NCI-H69 (cell line): Measurements from ENCODE around the gene GTF2IRD1.
"Not testable (repeated sequence)": the region's sequence is repeated elsewhere in the genome, so short reads cannot be mapped to it uniquely, and the experiment has no call there.

Source experiments
- DNase-seq: peaks from one replicate; lab custom pipeline; 2025; lab: John Stamatoyannopoulos, UW

Gene GTF2IRD1

DNA sequence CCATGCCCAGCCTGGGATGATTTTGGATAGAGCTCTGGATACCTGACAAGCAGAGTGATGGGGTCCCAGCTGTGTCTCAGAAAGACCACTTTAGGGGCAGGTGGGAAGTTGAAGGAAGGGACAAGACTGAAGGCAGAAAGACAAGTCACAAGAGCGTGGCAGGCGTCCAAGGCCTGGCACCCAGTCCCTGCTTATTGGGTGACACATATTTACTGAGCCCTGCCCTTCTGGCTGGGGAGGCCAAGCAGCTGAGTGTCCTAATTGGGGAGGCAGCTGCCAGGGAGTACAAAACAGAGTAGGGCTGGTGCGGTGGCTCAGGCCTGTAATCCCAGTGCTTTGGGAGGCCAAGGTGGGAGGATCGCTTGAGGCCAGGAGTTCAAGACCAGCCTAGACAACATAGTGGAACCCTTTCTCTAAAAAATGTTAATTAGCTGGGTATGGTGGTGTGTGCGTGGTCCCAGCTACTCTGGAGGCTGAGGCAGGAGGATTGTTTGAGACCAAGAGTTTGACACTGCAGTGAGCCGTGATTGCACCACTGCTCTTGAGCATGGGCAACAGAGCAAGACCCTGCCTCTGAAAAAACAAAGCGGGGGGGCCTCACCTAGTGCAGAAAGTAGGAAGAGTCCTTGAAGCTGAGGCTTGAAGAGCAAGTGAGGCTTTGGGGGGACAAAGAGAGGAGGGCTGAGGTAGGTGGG is 150.8 kb downstream of the GTF2IRD1 start:
- peak; percentile 30 for DNase-seq

DNA sequence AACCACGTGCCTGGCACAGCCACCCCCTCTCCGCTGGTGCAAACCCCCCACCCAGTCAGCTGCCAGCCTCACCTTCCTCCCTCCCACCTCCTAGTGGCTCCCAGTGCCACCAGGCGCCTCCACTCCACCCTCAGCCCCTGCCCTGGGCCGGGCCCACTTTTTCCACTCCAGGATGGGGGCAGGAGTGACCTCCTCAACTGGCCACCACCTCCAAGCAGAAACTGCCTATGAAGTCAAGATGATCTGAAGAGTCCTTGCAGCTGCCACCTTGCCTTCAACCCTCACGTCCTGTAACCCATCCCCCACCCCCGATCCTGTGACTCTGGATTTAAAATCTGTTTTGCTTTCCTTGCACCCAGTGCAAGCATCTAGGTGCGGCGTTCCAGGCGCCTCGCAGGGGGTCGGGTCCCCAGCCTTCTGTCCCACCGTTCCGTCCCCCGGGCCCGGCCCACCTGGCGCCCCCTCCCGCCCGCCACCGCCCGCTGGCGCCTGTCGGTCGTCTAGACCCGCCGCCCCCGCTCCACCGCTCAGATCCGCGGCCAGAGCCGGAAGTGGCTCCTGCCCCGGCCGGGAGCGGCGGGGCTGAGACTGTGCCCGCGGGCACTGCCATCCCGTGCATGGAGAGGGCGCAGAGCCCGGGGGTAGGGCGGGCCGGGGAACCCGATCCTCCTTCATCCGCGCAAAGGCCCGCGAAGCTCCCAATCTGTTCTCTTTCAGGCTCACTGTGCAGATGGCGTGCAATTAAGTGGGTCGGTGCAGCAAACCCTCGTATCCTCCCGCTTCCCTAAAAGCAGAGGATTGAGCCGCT is 152.6 kb downstream of the GTF2IRD1 start:
- DNase-seq: peak; percentile 96

DNA sequence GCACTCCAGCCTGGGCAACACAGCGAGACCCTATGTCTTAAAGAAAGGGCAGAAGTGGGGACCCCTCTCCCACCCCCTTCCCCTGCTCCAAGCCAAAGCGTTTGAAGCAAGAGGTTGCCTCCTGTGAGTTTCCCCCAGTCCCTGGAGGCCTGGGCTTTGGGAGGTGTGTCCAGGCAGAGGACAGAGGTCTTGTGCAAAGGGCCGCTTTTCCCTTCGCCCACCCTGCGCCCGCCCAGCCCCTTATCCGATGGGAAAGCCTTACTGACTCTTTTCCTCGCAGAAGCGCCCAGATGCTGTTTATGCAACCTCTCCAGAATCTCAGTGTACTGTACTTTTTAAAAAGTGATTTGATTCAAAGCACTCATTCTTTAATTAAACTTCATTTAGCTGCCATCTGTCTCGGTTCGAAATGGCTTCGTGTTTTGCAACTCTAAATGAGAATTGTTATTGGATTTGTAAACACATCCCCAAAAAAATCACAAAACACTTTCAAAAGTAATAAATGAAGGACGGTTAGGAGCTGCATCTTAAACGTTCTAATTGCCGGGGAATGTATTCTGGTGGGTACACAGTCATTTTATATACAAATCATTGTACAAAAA is 153.3 kb downstream of the GTF2IRD1 start:
- no peak for DNase-seq

DNA sequence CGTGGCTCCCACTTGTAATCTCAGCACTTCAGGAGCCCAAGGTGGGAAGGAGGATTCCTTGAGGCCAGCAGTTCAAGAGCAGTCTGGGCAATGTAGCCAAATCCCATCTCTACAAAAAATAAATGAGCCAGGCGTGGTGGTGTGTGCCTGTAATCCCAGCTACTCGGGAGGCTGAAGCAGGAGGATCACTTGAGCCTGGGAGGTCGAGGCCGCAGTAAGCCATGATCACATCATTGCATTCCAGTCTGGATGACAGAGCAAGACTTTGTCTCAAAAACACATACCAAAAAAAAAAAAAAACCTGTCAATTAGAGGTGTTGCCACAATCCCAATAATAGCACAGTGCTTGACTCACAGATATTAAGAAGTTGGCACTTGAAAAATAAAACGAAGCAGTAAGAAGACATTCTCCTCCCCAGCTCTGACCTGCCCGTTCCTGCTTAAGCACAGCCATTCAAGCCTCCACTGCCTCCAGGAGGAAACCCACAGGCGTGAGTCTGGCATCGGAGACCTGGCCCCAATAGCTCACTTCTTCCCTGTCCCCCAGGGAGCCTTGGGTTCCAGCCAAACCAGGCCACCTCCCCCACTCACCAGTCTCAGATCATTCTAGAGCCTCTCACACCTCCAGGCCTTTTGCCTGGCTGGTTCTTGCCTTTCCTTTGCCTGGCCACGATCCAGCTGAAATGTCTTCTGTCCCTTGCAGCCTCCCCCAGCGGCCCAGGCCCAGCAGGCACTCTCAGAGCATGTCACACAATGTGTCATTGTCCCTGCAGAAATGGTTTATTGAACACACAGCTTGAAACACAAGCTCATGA is 158.5 kb downstream of the GTF2IRD1 start:
- DNase-seq: peak; percentile 94

DNA sequence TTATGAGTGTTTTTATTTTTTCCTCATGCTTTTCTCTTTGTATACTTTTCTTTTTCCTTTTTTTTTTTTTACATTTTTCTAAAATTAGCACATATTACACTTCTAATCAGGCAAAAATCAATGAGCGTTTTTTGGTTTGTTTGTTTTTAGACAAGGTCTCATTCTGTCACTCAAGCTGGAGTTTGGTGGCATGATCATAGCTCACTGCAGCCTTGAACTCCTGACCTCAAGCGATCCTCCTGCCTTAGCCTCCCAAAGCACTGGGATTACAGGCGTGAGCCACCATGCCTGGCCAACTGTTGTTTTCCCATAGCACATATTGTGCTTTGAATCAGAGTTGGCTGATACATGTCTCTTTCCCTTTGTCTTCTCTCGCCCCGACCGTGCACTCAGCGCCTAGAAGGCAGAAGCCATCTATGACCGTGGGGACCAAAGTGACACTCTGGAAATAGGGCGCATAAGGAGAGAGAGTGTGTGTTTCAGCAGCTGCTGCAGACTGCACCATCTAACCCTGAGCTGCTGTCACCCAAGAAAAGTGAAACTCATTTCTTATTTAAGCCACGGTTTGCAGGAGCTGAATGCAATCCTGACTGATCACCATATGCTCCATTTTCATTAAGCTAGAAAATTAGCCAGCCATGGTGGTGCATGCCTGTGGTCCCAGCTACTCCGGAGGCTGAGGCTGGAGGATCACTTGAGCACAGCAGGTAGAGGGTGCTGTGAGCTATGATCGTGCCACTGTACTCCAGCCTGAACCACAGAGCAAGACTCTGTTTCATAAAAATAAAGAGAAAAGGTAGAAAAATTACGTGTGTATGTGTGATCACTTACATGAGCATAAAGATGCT is 162.5 kb downstream of the GTF2IRD1 start:
- no peak for DNase-seq

DNA sequence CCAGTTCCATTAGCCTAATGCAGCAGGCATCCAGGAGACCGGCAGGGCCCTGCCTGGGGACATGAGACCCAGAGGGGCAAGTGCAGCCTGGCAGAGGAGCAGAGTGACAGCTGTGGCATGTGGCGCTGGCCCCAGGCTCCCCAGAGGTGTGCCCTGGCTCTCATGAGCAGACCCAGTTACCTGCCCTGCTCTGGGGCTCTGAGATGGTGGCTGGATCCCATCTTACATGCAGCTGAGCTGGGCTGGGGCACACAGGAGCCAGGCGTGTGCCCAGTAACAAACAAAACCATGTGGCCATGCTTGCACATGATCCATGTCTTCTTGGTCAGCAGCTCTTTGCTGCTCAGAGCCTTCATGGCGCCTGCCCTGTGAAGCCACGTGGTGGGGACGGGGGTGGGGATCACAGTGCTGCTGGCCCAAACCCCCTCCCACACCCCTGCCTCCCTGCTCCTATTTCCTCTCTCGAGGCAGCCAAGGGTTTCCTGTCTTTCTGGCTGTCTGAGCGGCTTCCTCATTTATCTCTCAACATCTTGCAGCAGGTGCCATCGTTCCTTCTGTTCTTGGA is 163.6 kb downstream of the GTF2IRD1 start:
- peak; percentile 60 for DNase-seq

DNA sequence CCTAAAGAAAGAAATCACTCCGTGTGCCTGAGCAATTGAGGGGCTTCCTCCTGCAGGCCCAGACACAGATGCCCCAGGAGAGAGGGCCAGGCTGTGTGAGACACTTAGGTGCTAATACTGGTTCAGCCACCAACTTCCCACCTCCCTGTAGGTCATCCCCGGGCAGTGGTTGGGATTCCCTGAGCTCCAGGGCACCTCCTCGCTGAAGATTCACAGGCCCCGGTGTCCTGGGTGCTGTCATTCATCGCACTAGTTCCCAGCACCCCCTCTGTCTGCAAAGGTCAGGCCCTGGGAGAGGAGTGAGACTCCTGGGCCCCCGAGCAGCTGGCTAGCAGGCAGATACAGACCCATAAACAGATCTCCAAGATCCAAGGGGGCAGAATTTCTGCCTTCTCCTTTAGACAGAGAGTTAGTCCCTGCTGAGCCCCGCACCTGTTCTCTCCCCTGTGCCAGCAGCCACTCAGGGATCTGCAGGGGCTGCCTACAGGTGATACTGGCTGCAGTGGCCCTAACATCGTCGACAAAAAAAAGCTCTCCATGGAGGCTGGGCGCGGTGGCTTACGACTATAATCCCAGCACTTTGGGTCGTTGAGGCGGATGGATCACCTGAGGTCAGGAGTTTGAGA is 165.6 kb downstream of the GTF2IRD1 start:
- DNase-seq: peak; percentile 83

DNA sequence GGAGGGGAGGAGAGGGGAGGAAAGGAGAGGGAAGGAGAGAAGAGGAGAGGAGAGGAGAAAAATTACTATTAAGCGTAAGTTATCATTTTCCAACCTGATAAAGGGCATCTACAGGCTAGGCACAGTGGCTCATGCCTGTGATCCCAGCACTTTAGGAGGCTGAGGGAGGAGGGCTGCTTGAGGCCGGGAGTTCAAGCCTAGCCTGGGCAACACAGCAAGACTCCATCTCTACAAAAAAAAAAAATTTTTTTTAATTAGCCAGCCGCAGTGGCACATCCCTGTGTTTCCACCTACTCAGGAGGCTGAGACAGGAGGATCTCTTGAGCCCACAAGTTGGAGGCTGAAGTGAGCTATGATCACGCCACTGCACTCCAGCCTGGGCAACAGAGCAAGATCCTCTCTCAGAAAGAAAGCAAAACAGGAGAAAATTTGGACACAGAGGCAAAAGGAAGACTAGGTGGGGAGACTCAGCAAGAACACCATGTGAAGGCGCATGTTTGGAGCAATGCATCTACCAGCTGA is 168.6 kb downstream of the GTF2IRD1 start:
- no peak for DNase-seq

DNA sequence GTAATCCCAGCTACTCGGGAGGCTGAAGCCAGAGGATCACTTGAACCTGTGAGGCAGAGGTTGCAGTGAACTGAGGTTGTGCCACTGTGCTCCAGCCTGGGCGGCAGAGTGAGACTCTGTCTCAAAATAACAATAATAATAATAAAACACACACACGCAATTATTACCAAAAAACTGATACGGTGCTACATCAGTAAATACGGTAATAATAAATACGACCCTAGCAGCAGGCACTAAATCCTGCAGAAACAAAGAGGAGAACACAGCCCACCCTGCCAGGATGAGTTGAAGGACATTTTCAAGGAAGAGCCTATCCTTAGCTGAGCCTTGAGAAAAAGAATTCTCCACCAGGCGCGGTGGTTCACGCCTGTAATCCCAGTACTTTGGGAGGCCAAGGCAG is 169.4 kb downstream of the GTF2IRD1 start:
- no peak for DNase-seq

DNA sequence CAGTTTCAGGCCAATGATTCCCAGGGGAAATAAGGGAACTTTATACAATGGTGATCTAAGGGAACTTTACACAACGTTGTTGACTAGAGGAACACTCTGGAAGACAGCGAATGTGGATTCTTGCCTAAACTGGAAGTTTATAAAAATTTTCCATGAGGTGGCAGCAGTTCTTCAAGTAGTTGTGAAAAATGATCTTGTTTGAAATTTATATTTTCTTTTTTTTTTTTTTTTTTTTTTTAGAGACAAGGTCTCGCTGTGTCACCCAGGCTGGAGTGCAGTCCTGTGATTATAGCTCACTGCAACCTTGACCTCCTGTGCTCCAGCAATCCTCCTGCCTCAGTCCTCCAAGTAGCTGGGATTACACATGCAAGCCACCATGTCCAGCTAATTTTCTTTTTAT is 171.7 kb downstream of the GTF2IRD1 start:
- DNase-seq: peak; percentile 19

DNA sequence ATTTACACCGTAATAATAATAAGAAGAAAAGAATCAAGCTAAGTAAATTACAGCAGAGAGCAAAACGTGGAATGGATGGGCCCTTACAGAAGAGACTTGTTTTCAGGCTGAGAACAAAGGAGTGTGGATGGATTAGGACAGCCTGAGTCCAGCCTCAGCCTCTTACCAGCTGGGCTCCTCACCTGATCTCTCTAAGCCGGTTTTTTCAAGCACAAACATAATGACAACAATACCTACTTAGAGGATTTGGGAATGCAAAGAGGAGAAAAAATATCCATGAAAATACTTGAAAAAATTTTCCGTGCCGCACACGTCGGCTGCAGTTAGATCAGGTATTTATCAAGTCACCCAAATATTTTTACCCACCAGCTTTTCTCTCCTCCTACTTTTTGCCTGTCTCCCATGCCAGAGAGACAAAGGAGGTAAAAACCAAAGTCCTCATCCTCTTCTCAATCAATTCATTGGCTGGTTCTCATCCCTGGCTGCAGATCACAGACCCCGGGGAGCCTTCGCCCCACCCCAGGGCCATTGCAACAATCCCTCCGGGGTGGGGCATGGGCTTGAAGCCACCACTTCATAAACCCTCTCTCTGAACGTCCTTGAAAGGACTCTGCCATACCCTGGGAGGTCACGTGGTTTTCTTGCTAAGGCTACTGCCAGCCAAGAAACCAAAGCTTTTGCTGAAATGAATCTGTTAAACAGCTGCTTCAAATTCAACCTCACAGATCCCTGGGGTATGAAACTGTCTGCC is 174.1 kb downstream of the GTF2IRD1 start:
- peak; percentile 98 for DNase-seq

DNA sequence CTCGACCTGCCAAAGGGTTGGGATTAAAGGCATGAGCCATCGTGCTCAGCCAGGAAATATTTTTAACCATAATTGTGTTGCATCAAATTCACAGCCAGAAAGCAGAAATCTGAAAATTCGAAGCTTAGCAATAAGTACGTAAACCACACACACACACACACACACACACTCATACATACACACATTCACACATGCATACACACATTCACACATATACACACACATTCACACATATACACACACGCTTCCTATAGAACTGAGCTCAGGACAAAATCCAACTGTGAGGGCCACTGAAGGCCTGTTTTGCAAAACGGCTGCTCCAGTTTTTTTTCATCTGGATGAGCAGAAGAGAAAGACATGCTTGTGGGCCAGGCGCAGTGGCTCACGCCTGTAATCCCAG is 178.8 kb downstream of the GTF2IRD1 start:
- DNase-seq: no peak

DNA sequence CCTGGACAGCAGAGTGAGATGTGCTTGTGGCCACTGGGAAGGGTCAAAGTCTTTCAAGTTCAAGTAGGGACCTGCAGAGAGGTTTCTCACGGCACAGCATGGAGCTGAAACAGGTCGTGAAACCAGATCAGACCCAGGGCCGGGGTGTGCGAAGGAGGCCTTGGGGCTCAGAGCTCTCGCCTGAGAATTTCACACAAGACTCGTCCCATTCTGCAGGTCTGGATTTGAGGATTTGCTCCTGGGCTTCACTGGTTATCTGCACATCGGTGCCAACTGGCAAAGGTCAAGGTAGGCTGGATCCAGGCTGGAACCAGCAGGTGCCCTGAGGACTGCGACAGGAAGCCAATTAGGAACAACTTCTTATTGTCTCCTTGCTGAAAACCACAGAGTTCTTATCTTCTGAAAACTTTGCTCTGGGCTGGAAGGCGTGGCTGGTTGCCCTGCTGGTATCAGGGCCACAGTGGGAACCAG is 179.8 kb downstream of the GTF2IRD1 start:
- no peak for DNase-seq

DNA sequence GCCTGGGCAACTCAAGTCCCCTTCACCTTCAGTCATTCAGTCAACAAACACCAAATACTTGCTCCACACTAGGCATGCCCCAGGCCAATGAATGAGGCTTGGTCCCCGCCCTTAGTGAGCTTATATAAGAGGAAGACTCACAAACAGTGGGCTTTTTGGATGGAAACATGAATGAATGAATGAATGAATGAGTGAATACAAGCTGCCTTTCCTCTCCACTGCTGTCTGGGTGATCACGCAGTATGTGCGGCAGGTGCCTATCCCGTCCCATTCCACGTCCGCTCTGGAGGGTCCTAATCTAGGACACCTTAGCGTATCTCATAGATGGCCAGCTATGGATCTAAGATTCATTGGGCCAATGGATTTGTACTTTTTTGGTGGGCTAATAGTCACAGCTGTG is 184.0 kb downstream of the GTF2IRD1 start:
- no peak for DNase-seq

DNA sequence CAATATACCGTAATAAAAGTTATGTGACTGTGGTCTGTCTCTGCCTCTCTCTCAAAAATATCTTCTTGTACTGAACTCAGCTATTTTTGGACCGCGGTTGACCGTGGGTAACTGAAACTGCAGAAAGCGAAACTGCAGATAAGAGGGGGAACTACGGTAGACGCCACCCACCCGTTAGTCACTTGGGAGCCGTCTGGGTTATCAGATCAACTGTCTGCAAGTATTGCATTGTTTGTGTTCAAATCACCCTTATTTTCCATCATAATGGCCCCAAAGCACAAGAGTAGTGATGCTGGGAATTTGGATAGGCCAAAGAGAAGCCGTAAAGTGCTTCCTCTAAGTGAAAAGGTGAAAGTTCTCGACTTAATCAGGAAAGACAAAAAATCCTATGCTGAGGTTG is 196.3 kb downstream of the GTF2IRD1 start:
- DNase-seq: not testable (repeated sequence)

DNA sequence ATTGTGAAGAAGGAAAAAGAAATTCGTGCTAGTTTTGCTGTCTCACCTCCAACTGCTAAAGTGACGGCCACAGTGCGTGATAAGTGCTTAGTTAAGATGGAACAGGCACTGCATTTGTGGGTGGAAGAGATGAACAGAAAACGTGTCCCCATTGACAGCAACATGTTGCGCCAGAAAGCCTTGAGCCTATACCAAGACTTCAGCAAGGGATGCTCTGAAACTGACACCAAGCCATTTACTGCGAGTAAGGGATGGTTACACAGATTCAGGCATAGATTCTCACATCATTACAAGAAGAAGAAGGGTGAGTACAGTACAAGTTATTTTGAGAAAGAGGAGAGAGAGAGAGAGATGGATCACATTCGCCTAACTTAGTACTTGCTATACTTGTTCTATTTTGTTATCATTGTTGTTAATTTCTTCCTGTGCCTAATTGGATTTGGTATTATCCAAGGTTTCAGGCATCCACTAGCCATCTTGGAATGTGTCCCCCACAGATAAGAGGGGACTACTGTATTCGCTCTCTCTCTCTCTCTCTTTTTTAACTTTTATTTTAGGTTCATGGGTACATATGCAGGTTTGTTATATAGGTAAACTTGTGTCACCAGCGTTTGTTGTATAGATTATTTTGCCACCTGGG is 196.9 kb downstream of the GTF2IRD1 start:
- not testable (repeated sequence) for DNase-seq

DNA sequence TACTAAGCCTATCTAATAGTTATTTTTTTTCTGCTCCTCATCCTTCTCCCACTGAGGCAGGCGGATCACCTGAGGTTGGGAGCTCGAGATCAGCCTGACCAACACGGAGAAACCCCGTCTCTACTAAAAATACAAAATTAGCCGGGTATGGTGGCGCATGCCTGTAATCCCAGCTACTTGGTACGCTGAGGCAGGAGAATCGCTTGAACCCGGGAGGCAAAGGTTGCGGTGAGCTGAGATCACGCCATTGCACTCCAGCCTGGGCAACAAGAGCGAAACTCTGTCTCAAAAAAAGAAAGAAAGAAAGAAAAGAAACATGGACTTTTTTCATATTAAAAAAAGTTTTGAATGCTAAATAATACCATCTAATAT is 197.4 kb downstream of the GTF2IRD1 start:
- not testable (repeated sequence) for DNase-seq
